H1 (cell line): ENCODE results near the gene TMEM79. TPM values are rescaled to one million over a fixed set of nuclear protein-coding genes. Genes with fewer than 3 reads are reported as not detected.

Experiments
- CTCF ChIA-PET: fragments of 300-600 bp; sonication (Branson Sonifier 250); formaldehyde crosslinking; loops from one replicate; lab custom pipeline; 2021; ENCODE audit not compliant: partially characterized antibody; lab: Charles Lee
- POLR2A ChIA-PET: fragments of 300-600 bp; sonication (Branson Sonifier 250); formaldehyde crosslinking; loops from one replicate; lab custom pipeline; 2021; ENCODE audit warnings: inconsistent platforms; ENCODE audit not compliant: partially characterized antibody; lab: Charles Lee
- DNase-seq, 2 experiments: peaks; one replicate each; pipeline versions ENCODE4 v3.0.0 to v3.0.0-alpha.2; 2010 to 2022; ENCODE audit warnings: low spot score in 2 of 2, low read depth in 1 of 2, mixed read lengths in 1 of 2
- FAIRE-seq: peaks from 2 replicates; lab custom pipeline; 2011; peaks lifted over from hg19 to GRCh38; lab: Jason Lieb, UNC
- H2AFZ ChIP-seq: 2 replicates; pipeline ENCODE4 v1.8.1; 2012; ENCODE audit warnings: low read length, inconsistent platforms
- H2AK5ac ChIP-seq: 2 replicates; pipeline ENCODE4 v1.6.1; 2013; ENCODE audit warnings: low read depth, low read length
- H2BK120ac ChIP-seq: replicated peaks from 2 replicates; pipeline ENCODE3; 2013; ENCODE audit warnings: low read depth, low read length, inconsistent platforms
- H2BK12ac ChIP-seq: 2 replicates; pipeline ENCODE4 v1.6.1; 2013; ENCODE audit warnings: low read depth, low read length
- H2BK15ac ChIP-seq: 2 replicates; pipeline ENCODE4 v1.6.1; 2013; ENCODE audit warnings: low read length
- H2BK20ac ChIP-seq: 2 replicates; pipeline ENCODE4 v1.6.1; 2013; ENCODE audit warnings: low read length
- H2BK5ac ChIP-seq: 2 replicates; pipeline ENCODE4 v1.6.1; 2013; ENCODE audit warnings: low read depth, low read length
- H3K14ac ChIP-seq: 2 replicates; pipeline ENCODE4 v1.6.1; 2013; ENCODE audit warnings: inconsistent platforms; ENCODE audit not compliant: insufficient read length
- H3K18ac ChIP-seq: 2 replicates; pipeline ENCODE4 v1.6.1; 2013; ENCODE audit warnings: low read length; ENCODE audit errors: extremely low read depth
- H3K23ac ChIP-seq: 2 replicates; pipeline ENCODE4 v1.6.1; 2013; ENCODE audit warnings: inconsistent platforms; ENCODE audit not compliant: insufficient read length
- H3K23me2 ChIP-seq: 2 replicates; pipeline ENCODE4 v1.6.1; 2013; ENCODE audit warnings: low read depth, low read length
- H3K27ac ChIP-seq: 2 replicates; pipeline ENCODE4 v1.6.1; 2011; ENCODE audit warnings: low read depth, low read length, inconsistent platforms
- H3K27me3 ChIP-seq, 4 experiments: replicated peaks in 1 of 4; 1 replicate in 1 of 4; 2 replicates in 3 of 4; pipeline versions ENCODE4 v1.6.1 to v1.8.1; 2011 to 2013; ENCODE audit warnings: low read length in 3 of 4, mild to moderate bottlenecking in 3 of 4, inconsistent platforms in 2 of 4, mixed read lengths in 2 of 4, moderate library complexity in 1 of 4; ENCODE audit not compliant: control insufficient read depth in 3 of 4, insufficient read depth in 3 of 4; ENCODE audit errors: extremely low read depth in 1 of 4
- H3K36me3 ChIP-seq, 4 experiments: 2 replicates each; pipeline versions ENCODE4 v1.6.1 to v1.8.1; 2011 to 2013; ENCODE audit warnings: mild to moderate bottlenecking in 4 of 4, low read length in 3 of 4, moderate library complexity in 2 of 4, control low read depth in 1 of 4, inconsistent platforms in 1 of 4; ENCODE audit not compliant: insufficient read depth in 4 of 4, control insufficient read depth in 2 of 4
- H3K4ac ChIP-seq: replicated peaks from 2 replicates; pipeline ENCODE3; 2013; ENCODE audit warnings: low read length, low read depth, mixed read lengths, inconsistent platforms; ENCODE audit not compliant: insufficient read length
- H3K4me1 ChIP-seq, 4 experiments: replicated peaks in 1 of 4; 1 replicate in 1 of 4; 2 replicates in 3 of 4; pipeline versions ENCODE4 v1.6.1 to v1.8.1; 2011 to 2013; ENCODE audit warnings: low read length in 3 of 4, inconsistent platforms in 2 of 4, mixed read lengths in 1 of 4; ENCODE audit not compliant: insufficient read depth in 4 of 4, control insufficient read depth in 3 of 4
- H3K4me2 ChIP-seq, 2 experiments: 2 replicates each; pipeline versions ENCODE4 v1.6.1 to v1.8.1; 2011 to 2013; ENCODE audit warnings: low read depth in 2 of 2, low read length in 2 of 2, control low read depth in 1 of 2, inconsistent platforms in 1 of 2, mild to moderate bottlenecking in 1 of 2; ENCODE audit not compliant: insufficient read depth in 1 of 2
- H3K4me3 ChIP-seq, 4 experiments: fragments of 200-600, 300-600 bp in 1 of 4; sonication (generic), shearing (Covaris generic), sonication (Bioruptor Twin) in 1 of 4; 2 replicates each; pipeline versions ENCODE4 v1.5.1 to v1.8.1; 2011 to 2016; ENCODE audit warnings: low read length in 4 of 4, low read depth in 3 of 4, control low read depth in 2 of 4, inconsistent platforms in 2 of 4, mild to moderate bottlenecking in 2 of 4, mixed read lengths in 1 of 4, moderate library complexity in 1 of 4; ENCODE audit not compliant: insufficient read depth in 2 of 4; ENCODE audit errors: extremely low read depth in 1 of 4
- H3K56ac ChIP-seq: replicated peaks from 2 replicates; pipeline ENCODE3; 2013; ENCODE audit warnings: low read depth, mild to moderate bottlenecking, mixed read lengths, low read length, inconsistent platforms; ENCODE audit not compliant: insufficient read length
- H3K79me1 ChIP-seq: 2 replicates; pipeline ENCODE4 v1.6.1; 2013; ENCODE audit warnings: low read depth, low read length, control low read depth
- H3K79me2 ChIP-seq, 2 experiments: 2 replicates each; pipeline versions ENCODE4 v1.6.1 to v1.8.1; 2012 to 2013; ENCODE audit warnings: low read length in 2 of 2, mild to moderate bottlenecking in 2 of 2, inconsistent platforms in 1 of 2; ENCODE audit not compliant: insufficient read depth in 2 of 2, control insufficient read depth in 1 of 2
- H3K9ac ChIP-seq, 4 experiments: replicated peaks in 1 of 4; 1 replicate in 1 of 4; 2 replicates in 3 of 4; pipeline versions ENCODE4 v1.6.1 to v1.8.1; 2011 to 2013; ENCODE audit warnings: low read depth in 3 of 4, low read length in 3 of 4, control low read depth in 2 of 4, mild to moderate bottlenecking in 2 of 4, moderate library complexity in 2 of 4, inconsistent platforms in 1 of 4; ENCODE audit errors: extremely low read depth in 1 of 4
- H3K9me3 ChIP-seq, 2 experiments: 2 replicates each; pipeline versions ENCODE4 v1.6.1 to v1.8.1; 2012 to 2013; ENCODE audit warnings: mild to moderate bottlenecking in 2 of 2, moderate library complexity in 2 of 2, control low read depth in 1 of 2, inconsistent platforms in 1 of 2, low read depth in 1 of 2, low read length in 1 of 2, mixed read lengths in 1 of 2; ENCODE audit not compliant: insufficient read depth in 2 of 2
- H4K20me1 ChIP-seq, 2 experiments: replicated peaks in 1 of 2; 2 replicates each; pipeline versions ENCODE3 to v1.8.1; 2011 to 2013; ENCODE audit warnings: inconsistent platforms in 2 of 2, low read length in 2 of 2, mild to moderate bottlenecking in 1 of 2; ENCODE audit not compliant: insufficient read depth in 2 of 2, control insufficient read depth in 1 of 2
- H4K5ac ChIP-seq: 2 replicates; pipeline ENCODE4 v1.6.1; 2013; ENCODE audit warnings: low read length, low read depth, mixed read lengths, inconsistent platforms; ENCODE audit not compliant: insufficient read length
- H4K8ac ChIP-seq: 2 replicates; pipeline ENCODE4 v1.8.0; 2013; ENCODE audit warnings: mild to moderate bottlenecking, moderate library complexity, low read length, inconsistent platforms; ENCODE audit not compliant: insufficient read depth; ENCODE audit errors: extremely low read depth
- H4K91ac ChIP-seq: replicated peaks from 2 replicates; pipeline ENCODE3; 2013; ENCODE audit warnings: low read length, mixed read lengths, inconsistent platforms; ENCODE audit not compliant: insufficient read length
- EGR1 ChIP-seq: IDR thresholded peaks from 2 replicates; pipeline ENCODE4 v1.6.1; 2011; ENCODE audit warnings: low read depth, low read length, borderline replicate concordance
- HDAC2 ChIP-seq, 2 experiments: fragments of 300-600 bp in 1 of 2; sonication (generic) in 1 of 2; IDR thresholded peaks; 2 replicates each; pipeline ENCODE4 v1.6.1; 2011 to 2012; ENCODE audit warnings: low read depth in 2 of 2, low read length in 2 of 2, mild to moderate bottlenecking in 2 of 2, moderate library complexity in 2 of 2, borderline replicate concordance in 1 of 2, inconsistent platforms in 1 of 2
- POLR2AphosphoS5 ChIP-seq: IDR thresholded peaks from 2 replicates; pipeline ENCODE4 v1.6.1; 2011; ENCODE audit warnings: low read depth, low read length
- WGBS, 2 experiments: shearing (Covaris generic) in 1 of 2; methylation state at CpG; one replicate each; pipeline versions ENCODE4 v1.1.6 to v1.1.7; 2013 to 2015; ENCODE audit warnings: low lambda C conversion rate in 2 of 2, mixed read lengths in 2 of 2, inconsistent platforms in 1 of 2, low coverage in 1 of 2, missing lambda C conversion rate in 1 of 2; ENCODE audit not compliant: insufficient replicate concordance in 2 of 2, insufficient coverage in 1 of 2, insufficient read length in 1 of 2; ENCODE audit errors: extremely low coverage in 1 of 2, missing lambda C conversion rate in 1 of 2; 5-methylcytosine and 5-hydroxymethylcytosine counted together
- long read RNA-seq, 2 experiments: library from RNA in 1 of 2; library from capped mRNA in 1 of 2; stranded (forward); transcript quantifications; one replicate each; pipeline ENCODE4 v2.0.0, GENCODE V29; 2021; ENCODE audit warnings: inconsistent platforms in 1 of 2
- polyA minus RNA-seq, 3 experiments: library from RNA; depleted of rRNA, polyadenylated mRNA; stranded (reverse); fragments of >200 nt; gene quantifications; 1 replicate in 2 of 3; 2 replicates in 1 of 3; pipeline ENCODE4 v1.2.3, GENCODE V29; 2011
- polyA plus RNA-seq, 7 experiments: library from polyadenylated mRNA; depleted of rRNA in 3 of 7; stranded (reverse) in 5 of 7; unstranded in 2 of 7; fragments of >200 nt in 5 of 7; fragments of 200-250 nt in 2 of 7; gene quantifications; 1 replicate in 5 of 7; 2 replicates in 1 of 7; 4 replicates in 1 of 7; pipeline versions ENCODE4 v1.2.1 to v1.2.3, GENCODE V29; 2011 to 2013; ENCODE audit warnings: missing spikeins in 2 of 7, mixed read lengths in 2 of 7
- total RNA-seq: library from RNA; stranded (reverse); fragmentation: NEBNext Ultra II Directional; extraction: Animal tissue kit (Norgen Biotek cat#: 25700); gene quantifications from 2 replicates; pipeline ENCODE4 v1.2.1, GENCODE V29; 2021
- TF ChIP-seq, protein P1 (sequence below): IDR thresholded peaks from 2 replicates; pipeline ENCODE4 v1.6.1; 2012; ENCODE audit warnings: low read length, inconsistent platforms
- TF ChIP-seq, protein P2 (sequence below): IDR thresholded peaks from 2 replicates; pipeline ENCODE4 v1.6.1; 2011; ENCODE audit warnings: low read length, improper control_type of control experiment

The TMEM79 gene, protein sequence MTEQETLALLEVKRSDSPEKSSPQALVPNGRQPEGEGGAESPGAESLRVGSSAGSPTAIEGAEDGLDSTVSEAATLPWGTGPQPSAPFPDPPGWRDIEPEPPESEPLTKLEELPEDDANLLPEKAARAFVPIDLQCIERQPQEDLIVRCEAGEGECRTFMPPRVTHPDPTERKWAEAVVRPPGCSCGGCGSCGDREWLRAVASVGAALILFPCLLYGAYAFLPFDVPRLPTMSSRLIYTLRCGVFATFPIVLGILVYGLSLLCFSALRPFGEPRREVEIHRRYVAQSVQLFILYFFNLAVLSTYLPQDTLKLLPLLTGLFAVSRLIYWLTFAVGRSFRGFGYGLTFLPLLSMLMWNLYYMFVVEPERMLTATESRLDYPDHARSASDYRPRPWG
- total RNA-seq (1.7 and 2.1 TPM in 2 replicates), polyA plus RNA-seq (2011; rRNA removed) (2.3 and 3.9 TPM in 2 replicates), polyA minus RNA-seq (2011; rRNA and poly(A)+ RNA removed) (1.5 TPM in 2 replicates)
- polyA plus RNA-seq (2011; cell fraction: cytosol; rRNA removed) = 2.2 TPM
- 5.8 TPM for polyA plus RNA-seq (2011; cell fraction: nucleus; rRNA removed)
- polyA plus RNA-seq (2012, experiment 1 of 2) = 1.1 to 2.6 TPM (median 2.2 TPM) in 4 replicates
- polyA plus RNA-seq (2012, experiment 2 of 2) = 1.8 TPM
- polyA plus RNA-seq (2013, experiment 1 of 2) = 1.7 TPM
- polyA plus RNA-seq (2013, experiment 2 of 2) = 1.6 TPM
- polyA minus RNA-seq (2011; cell fraction: cytosol; rRNA and poly(A)+ RNA removed) = 1.5 TPM
- polyA minus RNA-seq (2011; cell fraction: nucleus; rRNA and poly(A)+ RNA removed) = 3.7 TPM
- long read RNA-seq, experiment 1, partial matches to known transcripts = 0 of 1 reads
- long read RNA-seq, experiment 1, other reads (novel, unspliced or antisense) = 1 of 1 reads
- long read RNA-seq, experiment 2, partial matches to known transcripts = 0 of 1 reads
- long read RNA-seq, experiment 2, other reads (novel, unspliced or antisense) = 0 of 1 reads

DNA sequence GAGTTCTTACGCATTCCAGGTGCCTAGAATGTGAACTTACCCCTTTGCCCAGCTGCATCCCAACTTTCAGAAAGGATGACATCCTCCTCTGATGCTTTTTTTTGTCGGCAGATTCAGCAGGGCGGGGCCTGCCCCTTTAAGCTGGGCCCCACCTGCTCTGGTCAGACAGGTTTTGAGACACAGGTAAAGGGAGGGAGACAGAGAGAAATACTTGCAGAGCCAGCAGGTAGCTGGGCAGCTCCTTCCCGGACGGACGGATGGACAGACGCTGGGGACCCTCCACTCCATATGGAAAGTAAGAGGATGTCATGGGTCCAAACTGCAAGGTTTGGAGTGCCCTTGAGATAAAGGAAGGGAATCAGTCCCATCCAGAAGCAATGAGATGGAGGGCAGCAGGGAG, at the start of gene TMEM79:
TSS of gene TMEM79 (plus strand) at position 214 of the 400 bp plus-strand sequence. CDS start 902 bp downstream, outside the sequence.
- POLR2A ChIA-PET = interaction anchor here (0.9 to 17.4 kb wide), 10 partner anchors 17 to 1077 kb away, joined by 3 to 221 read pairs (median 4); partner anchors contain the start of genes BGLAP, CCT3, GLMP and PAQR6
- peak within 1 kb of the TSS; percentile 7; the same call in 1 of the 2 replicates for H4K8ac ChIP-seq
- peak within 1 kb of the TSS; percentile 78 to 92 for H3K4me2 ChIP-seq
- no peaks in the 10 kb centered on the region for H3K9me3 ChIP-seq
- H3K27me3 ChIP-seq = no peaks in the 10 kb centered on the region
- no peak within 1 kb of the TSS for H3K14ac ChIP-seq
- H3K56ac ChIP-seq = no peak within 1 kb of the TSS
- peaks cover 0 to 10% (median 1%) of the 10 kb centered on the region in 4 experiments; a peak in 3 of 8 replicates for H3K36me3 ChIP-seq
- 94% methylated on average over 7 of the region's 7 CpGs; no CpG with 5 or more reads in 1 of the 2 experiments for WGBS, 2 experiments
- H3K23ac ChIP-seq = no peak within 1 kb of the TSS
- H2BK12ac ChIP-seq = no peak within 1 kb of the TSS
- H3K18ac ChIP-seq = no peak within 1 kb of the TSS
- peak within 1 kb of the TSS; percentile 45 for H2AFZ ChIP-seq
- peak within 1 kb of the TSS; percentile 20 for H4K91ac ChIP-seq
- no peak within 1 kb of the TSS for H3K4ac ChIP-seq
- H4K20me1 ChIP-seq = peaks cover 0 to 11% of the 10 kb centered on the region in 2 experiments
- H3K79me2 ChIP-seq = peaks cover 23 to 31% of the 10 kb centered on the region in 2 experiments
- no peak for DNase-seq
- H3K27ac ChIP-seq = peak within 1 kb of the TSS; percentile 78
- no peak within 1 kb of the TSS; the same call in 1 of the 2 replicates for H2BK15ac ChIP-seq
- peak within 1 kb of the TSS; percentile 88 to 97 (median 96) for H3K9ac ChIP-seq
- H2AK5ac ChIP-seq = no peak within 1 kb of the TSS; the same call in 1 of the 2 replicates
- no peak for FAIRE-seq
- H3K79me1 ChIP-seq = peaks cover 10% of the 10 kb centered on the region
- H3K4me1 ChIP-seq = peaks cover 0 to 10% (median 3%) of the 10 kb centered on the region in 4 experiments; a peak in 2 of 7 replicates
- H3K4me3 ChIP-seq = peak within 1 kb of the TSS; percentile 74 to 93 (median 85); a peak in 7 of 8 replicates
- no peak within 1 kb of the TSS for H2BK20ac ChIP-seq
- CTCF ChIA-PET = interaction anchor here (1.0 to 1.5 kb wide), 3 partner anchors 38 to 344 kb away, joined by 3 to 5 read pairs (median 3); no protein-coding TSS in a partner anchor
- peaks cover 13% of the 10 kb centered on the region for H3K23me2 ChIP-seq
- H2BK5ac ChIP-seq = peak within 1 kb of the TSS; percentile 12; the same call in 1 of the 2 replicates
- no peak within 1 kb of the TSS for H2BK120ac ChIP-seq
- H4K5ac ChIP-seq = no peak within 1 kb of the TSS
- TF ChIP-seq HDAC2 (IDR thresholded peaks at IDR 0.05; ENCODE audit: borderline replicate concordance in 1 of 2, low read depth in 2 of 2, low read length in 2 of 2) (no peak), POLR2AphosphoS5 (no peak), EGR1 (no peak)
- TF ChIP-seq, protein P1, sequence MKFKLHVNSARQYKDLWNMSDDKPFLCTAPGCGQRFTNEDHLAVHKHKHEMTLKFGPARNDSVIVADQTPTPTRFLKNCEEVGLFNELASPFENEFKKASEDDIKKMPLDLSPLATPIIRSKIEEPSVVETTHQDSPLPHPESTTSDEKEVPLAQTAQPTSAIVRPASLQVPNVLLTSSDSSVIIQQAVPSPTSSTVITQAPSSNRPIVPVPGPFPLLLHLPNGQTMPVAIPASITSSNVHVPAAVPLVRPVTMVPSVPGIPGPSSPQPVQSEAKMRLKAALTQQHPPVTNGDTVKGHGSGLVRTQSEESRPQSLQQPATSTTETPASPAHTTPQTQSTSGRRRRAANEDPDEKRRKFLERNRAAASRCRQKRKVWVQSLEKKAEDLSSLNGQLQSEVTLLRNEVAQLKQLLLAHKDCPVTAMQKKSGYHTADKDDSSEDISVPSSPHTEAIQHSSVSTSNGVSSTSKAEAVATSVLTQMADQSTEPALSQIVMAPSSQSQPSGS = no peak
- TF ChIP-seq, protein P2, sequence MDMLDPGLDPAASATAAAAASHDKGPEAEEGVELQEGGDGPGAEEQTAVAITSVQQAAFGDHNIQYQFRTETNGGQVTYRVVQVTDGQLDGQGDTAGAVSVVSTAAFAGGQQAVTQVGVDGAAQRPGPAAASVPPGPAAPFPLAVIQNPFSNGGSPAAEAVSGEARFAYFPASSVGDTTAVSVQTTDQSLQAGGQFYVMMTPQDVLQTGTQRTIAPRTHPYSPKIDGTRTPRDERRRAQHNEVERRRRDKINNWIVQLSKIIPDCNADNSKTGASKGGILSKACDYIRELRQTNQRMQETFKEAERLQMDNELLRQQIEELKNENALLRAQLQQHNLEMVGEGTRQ = no peak
